Lung (tissue), 12 donors: ENCODE measurements around the gene AOAH. TPM values are rescaled to one million over a fixed set of nuclear protein-coding genes. Genes with fewer than 3 reads are reported as not detected.

Experiments
- ATAC-seq: fragments of 200-7000 bp; cut with Tn5 transposase; one replicate; pipeline ENCODE4 v1.9.1; 2020; ENCODE audit warnings: moderate number of reproducible peaks; ENCODE audit not compliant: insufficient read depth, low FRiP score
- DNase-seq, 3 donors: peaks; one replicate each; pipeline ENCODE4 v3.0.0-alpha.2; 2013 to 2017
- H3K27ac ChIP-seq, 2 donors: one replicate each; pipeline ENCODE4 v1.5.1; 2013; ENCODE audit warnings: mild to moderate bottlenecking in 2 of 2, moderate library complexity in 2 of 2, control low read depth in 1 of 2, inconsistent platforms in 1 of 2, low read depth in 1 of 2, low read length in 1 of 2
- H3K27me3 ChIP-seq, 3 donors: one replicate each; pipeline ENCODE4 v1.5.1; 2013; ENCODE audit warnings: low read length in 2 of 3; ENCODE audit not compliant: control insufficient read depth in 3 of 3, insufficient read depth in 3 of 3
- H3K36me3 ChIP-seq, 4 donors: one replicate each; pipeline ENCODE4 v1.5.1; 2013; ENCODE audit warnings: low read length in 4 of 4, mild to moderate bottlenecking in 1 of 4, moderate library complexity in 1 of 4; ENCODE audit not compliant: control insufficient read depth in 4 of 4, insufficient read depth in 4 of 4
- H3K4me1 ChIP-seq, 5 donors: one replicate each; pipeline ENCODE4 v1.5.1; 2013; ENCODE audit warnings: low read length in 5 of 5, mild to moderate bottlenecking in 2 of 5, moderate library complexity in 1 of 5; ENCODE audit not compliant: control insufficient read depth in 5 of 5, insufficient read depth in 5 of 5
- H3K4me3 ChIP-seq: one replicate; pipeline ENCODE4 v1.5.1; 2013; ENCODE audit warnings: mild to moderate bottlenecking, control low read depth, moderate library complexity
- H3K9ac ChIP-seq, 2 donors: one replicate each; pipeline ENCODE4 v1.5.1; 2013; ENCODE audit warnings: low read length in 2 of 2, control low read depth in 1 of 2; ENCODE audit not compliant: insufficient read depth in 1 of 2
- H3K9me3 ChIP-seq, 4 donors: one replicate each; pipeline ENCODE4 v1.5.1; 2013; ENCODE audit warnings: low read length in 3 of 4, mild to moderate bottlenecking in 1 of 4, moderate library complexity in 1 of 4; ENCODE audit not compliant: control insufficient read depth in 4 of 4, insufficient read depth in 3 of 4
- CTCF ChIP-seq: IDR thresholded peaks from 2 replicates; pipeline ENCODE4 v1.5.1; 2012; ENCODE audit warnings: mild to moderate bottlenecking; ENCODE audit errors: control extremely low read depth, extremely low read depth
- WGBS, 2 donors: extraction: QIAGEN DNeasy Blood & Tissue Kit; methylation state at CpG; one replicate each; pipeline ENCODE4 v1.1.7; 2013; 5-methylcytosine and 5-hydroxymethylcytosine counted together
- polyA plus RNA-seq, 2 donors: library from polyadenylated mRNA; stranded (reverse); fragments of 200-250 nt; gene quantifications; one replicate each; pipeline ENCODE4 v1.2.1, GENCODE V29; 2013
- total RNA-seq, 2 donors: library from RNA; depleted of rRNA in 1 of 2; stranded (reverse); fragments of >200 nt in 1 of 2; gene quantifications; one replicate each; pipeline ENCODE4 v1.2.1, GENCODE V29; 2014 to 2021
- donor health status: control.
- donor health status: control.
- donor health status: Bipolar disorder and iron deficiency.
- donor health status: healthy.
- donor health status: DM: yes; HTN: yes; CAD: no.

Gene AOAH
- total and polyA plus RNA-seq, 4 donors: 4.7 to 36.4 (median 29.0) TPM

GRCh38 chr7:36752026-36752711 lies 27.9 kb upstream of the AOAH start:
- no peaks in the 10 kb centered on the region for H3K36me3 ChIP-seq
- no peak overlapping the region for H3K9ac ChIP-seq
- no peaks in the 10 kb centered on the region for H3K9me3 ChIP-seq
- WGBS, 2 donors: 83 to 89% methylated on average over 2 of the region's 2 CpGs
- no peak for TF ChIP-seq CTCF
- no peak for DNase-seq
- no peaks in the 10 kb centered on the region for H3K4me1 ChIP-seq
- H3K27ac ChIP-seq: no peak overlapping the region
- no peaks in the 10 kb centered on the region for H3K27me3 ChIP-seq
- no peak overlapping the region for H3K4me3 ChIP-seq
- ATAC-seq: no peak

- H3K9ac ChIP-seq: no peak overlapping the region
- no peak overlapping the region for H3K4me3 ChIP-seq
- H3K36me3 ChIP-seq: no peaks in the 10 kb centered on the region
- no peak for TF ChIP-seq CTCF
- 75% methylated on average over 5 of the region's 5 CpGs for WGBS, 2 donors
- DNase-seq: no peak
- ATAC-seq: no peak
- H3K9me3 ChIP-seq: no peaks in the 10 kb centered on the region
- H3K27ac ChIP-seq: no peak overlapping the region
- no peaks in the 10 kb centered on the region for H3K27me3 ChIP-seq
- H3K4me1 ChIP-seq: peaks cover 0 to 2% (median 0%) of the 10 kb centered on the region in 5 donors
These were observed 26.2 kb upstream of the AOAH start for GRCh38 chr7:36750451-36750850.

- Histone ChIP-seq H3K4me3 (no peak overlapping the region), H3K9ac (no peak overlapping the region), H3K27ac (no peak overlapping the region), H3K4me1 (peaks cover 0 to 2% (median 0%) of the 10 kb centered on the region in 5 donors), H3K36me3 (no peaks in the 10 kb centered on the region), H3K27me3 (no peaks in the 10 kb centered on the region), H3K9me3 (no peaks in the 10 kb centered on the region)
- ATAC-seq: peak; percentile 30
- no peak for DNase-seq
- no peak for TF ChIP-seq CTCF
- 33 to 74% methylated on average over 2 of the region's 2 CpGs for WGBS, 2 donors
These were observed 25.1 kb upstream of the AOAH start for GRCh38 chr7:36749282-36749960.
